Uterus (tissue), 4 donors: ENCODE measurements around the gene LST1. TPM values are rescaled to one million over a fixed set of nuclear protein-coding genes. Genes with fewer than 3 reads are reported as not detected.
"Not testable (repeated sequence)": the region's sequence is repeated elsewhere in the genome, so short reads cannot be mapped to it uniquely, and the experiment has no call there.

Experiments
- DNase-seq, 2 donors: peaks; one replicate each; pipeline ENCODE4 v3.0.0-alpha.2; 2019 to 2020
- H3K27ac ChIP-seq, 2 donors: fragments of 200-600 bp; sonication (generic); 1 replicate in 1 of 2; 2 replicates in 1 of 2; pipeline ENCODE4 v1.5.1; 2016 to 2018
- H3K27me3 ChIP-seq, 2 donors: fragments of 200-600 bp; sonication (generic); one replicate each; pipeline ENCODE4 v1.5.1; 2018 to 2019; ENCODE audit warnings: control low read depth in 1 of 2
- H3K36me3 ChIP-seq, 2 donors: fragments of 200-600 bp; sonication (generic); one replicate each; pipeline ENCODE4 v1.5.1; 2019; ENCODE audit warnings: control low read depth in 1 of 2
- H3K4me1 ChIP-seq, 2 donors: fragments of 200-600 bp; sonication (generic); one replicate each; pipeline ENCODE4 v1.5.1; 2018 to 2019; ENCODE audit warnings: control low read depth in 1 of 2
- H3K4me3 ChIP-seq, 2 donors: fragments of 200-600 bp; sonication (generic); 1 replicate in 1 of 2; 2 replicates in 1 of 2; pipeline ENCODE4 v1.5.1; 2018 to 2019; ENCODE audit warnings: mild to moderate bottlenecking in 1 of 2
- H3K9me3 ChIP-seq, 2 donors: fragments of 200-600 bp; sonication (generic); one replicate each; pipeline ENCODE4 v1.5.1; 2019; ENCODE audit warnings: control low read depth in 1 of 2
- POLR2A ChIP-seq, 2 donors: fragments of 450-650 bp; IDR thresholded peaks; one replicate each; pipeline ENCODE4 v1.6.1; 2016; ENCODE audit warnings: antibody characterized with exemption in 2 of 2, mild to moderate bottlenecking in 1 of 2, moderate library complexity in 1 of 2
- intact Hi-C: fragments of 100-400 bp; cut with DNase I; formaldehyde crosslinking; loops from one replicate; pipeline ENCODE4 v1.15.1; 2023; ENCODE audit warnings: low total_unique reads
- total RNA-seq, 4 donors: library from RNA; depleted of rRNA in 3 of 4; stranded (reverse); fragments of >200 nt in 3 of 4; gene quantifications; one replicate each; pipeline versions ENCODE4 v1.1.0 to v1.2.4, GENCODE V29; 2014 to 2023
- TF ChIP-seq, protein P1 (sequence below), 4 experiments: fragments of 200-600 bp in 2 of 4; fragments of 450-650 bp in 2 of 4; sonication (generic) in 2 of 4; IDR thresholded peaks; one replicate each; pipeline ENCODE4 v1.5.1; 2016 to 2019; ENCODE audit warnings: antibody characterized with exemption in 4 of 4, mild to moderate bottlenecking in 2 of 4, moderate library complexity in 1 of 4
- donor health status: DM: yes; HTN: yes; CAD: no.

The LST1 gene
- total RNA-seq, 4 donors from 2014 or later = 2.6 to 229 (median 3.2) TPM; not detected in 1

DNA sequence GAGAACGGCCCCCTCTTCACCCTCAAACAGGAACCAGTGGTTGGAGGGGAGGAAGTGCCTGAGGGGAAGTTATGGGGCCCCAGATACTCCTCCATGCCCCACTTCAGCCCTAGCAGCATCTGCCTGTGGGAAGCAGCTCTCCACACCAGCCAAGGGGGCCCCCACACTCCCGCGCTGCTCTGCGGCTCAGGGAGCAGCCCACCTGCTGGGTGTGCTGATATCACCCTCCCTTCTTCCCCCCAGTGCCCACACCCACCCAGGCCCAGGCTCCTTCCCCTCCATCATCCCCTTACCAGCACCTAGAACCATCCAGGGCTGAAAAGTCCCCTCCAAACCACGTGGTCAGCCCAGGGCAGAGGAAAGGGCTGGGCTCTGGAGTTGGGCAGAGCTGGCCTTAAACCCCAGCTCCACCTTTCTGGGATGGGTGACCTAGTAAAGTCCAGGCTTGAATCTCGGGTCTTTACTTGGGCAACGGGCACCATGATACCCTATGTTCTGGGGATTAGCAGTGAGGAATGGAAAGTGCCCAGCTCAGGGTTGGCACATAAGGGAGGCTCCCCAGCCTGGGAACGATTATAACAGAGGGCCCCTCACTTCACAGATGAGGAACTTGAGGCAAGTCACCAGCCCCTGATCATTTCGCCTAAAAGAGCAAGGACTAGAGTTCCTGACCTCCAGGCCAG lies 663 bp downstream of the LST1 start:
- Histone ChIP-seq H3K27ac (no peak overlapping the region), H3K9me3 (no peaks in the 10 kb centered on the region), H3K27me3 (no peaks in the 10 kb centered on the region), H3K4me1 (no peaks in the 10 kb centered on the region), H3K4me3 (no peak overlapping the region), H3K36me3 (no peaks in the 10 kb centered on the region)
- DNase-seq = no peak
- TF ChIP-seq POLR2A (IDR thresholded peaks at IDR 0.05) = no peak
- TF ChIP-seq, protein P1, sequence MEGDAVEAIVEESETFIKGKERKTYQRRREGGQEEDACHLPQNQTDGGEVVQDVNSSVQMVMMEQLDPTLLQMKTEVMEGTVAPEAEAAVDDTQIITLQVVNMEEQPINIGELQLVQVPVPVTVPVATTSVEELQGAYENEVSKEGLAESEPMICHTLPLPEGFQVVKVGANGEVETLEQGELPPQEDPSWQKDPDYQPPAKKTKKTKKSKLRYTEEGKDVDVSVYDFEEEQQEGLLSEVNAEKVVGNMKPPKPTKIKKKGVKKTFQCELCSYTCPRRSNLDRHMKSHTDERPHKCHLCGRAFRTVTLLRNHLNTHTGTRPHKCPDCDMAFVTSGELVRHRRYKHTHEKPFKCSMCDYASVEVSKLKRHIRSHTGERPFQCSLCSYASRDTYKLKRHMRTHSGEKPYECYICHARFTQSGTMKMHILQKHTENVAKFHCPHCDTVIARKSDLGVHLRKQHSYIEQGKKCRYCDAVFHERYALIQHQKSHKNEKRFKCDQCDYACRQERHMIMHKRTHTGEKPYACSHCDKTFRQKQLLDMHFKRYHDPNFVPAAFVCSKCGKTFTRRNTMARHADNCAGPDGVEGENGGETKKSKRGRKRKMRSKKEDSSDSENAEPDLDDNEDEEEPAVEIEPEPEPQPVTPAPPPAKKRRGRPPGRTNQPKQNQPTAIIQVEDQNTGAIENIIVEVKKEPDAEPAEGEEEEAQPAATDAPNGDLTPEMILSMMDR (IDR thresholded peaks at IDR 0.05) = no peak
- intact Hi-C loops = no loop called here

DNA sequence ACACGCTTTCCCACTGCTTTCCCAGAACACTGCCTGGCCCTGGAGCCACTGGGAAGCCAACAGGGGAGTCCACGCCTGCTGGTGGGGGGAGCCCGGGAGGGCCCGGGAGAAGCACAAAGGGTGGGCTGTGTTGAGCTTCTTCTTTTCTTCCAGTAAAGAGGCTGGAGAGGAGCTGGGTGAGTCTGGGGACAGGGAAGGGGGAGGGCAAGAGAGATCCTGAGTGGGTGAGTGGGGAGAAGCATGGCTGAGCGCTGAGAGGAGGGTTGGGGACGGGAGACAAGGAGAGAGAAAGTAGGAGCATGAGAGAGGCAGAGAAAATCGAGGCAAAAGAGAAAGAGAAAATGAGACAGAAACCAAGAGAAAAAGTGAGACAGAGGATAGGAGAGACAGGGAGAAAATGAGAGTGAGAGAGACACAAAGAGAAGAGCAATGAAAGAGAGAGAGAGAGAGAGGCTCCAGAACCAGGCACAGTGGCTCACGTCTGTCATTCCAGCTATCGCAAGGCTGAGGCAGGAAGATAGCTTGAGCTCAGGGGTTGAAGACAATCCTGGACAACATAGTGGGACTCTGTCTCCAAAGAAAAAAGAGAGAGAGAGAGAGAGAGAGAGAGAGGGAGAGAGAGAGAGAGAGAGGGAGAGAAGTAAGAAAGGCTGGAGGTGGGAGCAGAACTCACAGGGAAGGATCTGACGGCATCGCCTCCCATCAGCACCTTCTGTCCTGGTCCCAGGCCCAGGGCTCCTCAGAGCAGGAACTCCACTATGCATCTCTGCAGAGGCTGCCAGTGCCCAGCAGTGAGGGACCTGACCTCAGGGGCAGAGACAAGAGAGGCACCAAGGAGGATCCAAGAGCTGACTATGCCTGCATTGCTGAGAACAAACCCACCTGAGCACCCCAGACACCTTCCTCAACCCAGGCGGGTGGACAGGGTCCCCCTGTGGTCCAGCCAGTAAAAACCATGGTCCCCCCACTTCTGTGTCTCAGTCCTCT lies 2.0 kb downstream of the LST1 start:
- DNase-seq = no peak
- intact Hi-C loops = no loop called here
- Histone ChIP-seq H3K27me3 (no peaks in the 10 kb centered on the region), H3K4me1 (no peaks in the 10 kb centered on the region), H3K27ac (no peak overlapping the region), H3K9me3 (no peaks in the 10 kb centered on the region), H3K36me3 (no peaks in the 10 kb centered on the region), H3K4me3 (no peak overlapping the region)
- TF ChIP-seq, protein P1 (IDR thresholded peaks at IDR 0.05) = no peak
- TF ChIP-seq POLR2A (IDR thresholded peaks at IDR 0.05) = no peak

DNA sequence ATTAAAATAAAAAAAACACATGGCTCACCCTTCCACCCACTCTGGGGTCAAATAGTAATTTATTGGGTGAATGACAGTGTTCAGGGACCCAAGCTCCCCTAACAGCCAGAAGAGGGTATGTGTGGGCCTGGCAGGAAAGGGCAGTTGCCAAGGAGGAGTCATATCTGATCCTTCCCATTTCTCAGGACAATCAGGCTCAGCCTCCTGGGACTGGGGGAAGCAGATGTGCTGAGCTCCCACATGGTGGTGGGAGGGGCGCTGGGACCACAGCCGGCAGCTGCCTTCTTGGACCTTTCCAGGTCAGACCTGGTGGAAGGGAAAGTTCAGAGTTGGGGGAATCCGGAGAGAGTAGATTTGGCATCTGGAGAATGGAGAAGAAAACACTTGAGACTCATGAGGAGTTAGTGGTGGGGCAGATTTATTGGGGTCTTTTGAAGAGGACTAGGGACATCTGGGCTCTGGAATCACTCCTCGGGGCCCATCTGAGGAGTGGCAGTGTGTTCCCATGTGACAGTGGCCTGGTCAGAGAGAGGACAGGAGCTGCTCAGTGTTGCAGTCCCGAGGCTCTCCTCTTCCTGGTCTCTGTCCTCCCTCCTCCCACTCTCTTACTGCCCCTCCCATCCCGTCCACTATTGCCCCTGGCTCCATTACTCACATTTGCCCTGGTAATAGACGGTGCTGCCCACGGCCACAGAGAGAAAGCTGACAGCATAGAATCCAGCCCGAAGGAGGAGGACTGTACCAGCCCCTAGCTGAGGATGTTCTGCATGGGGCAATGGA lies 3.0 kb downstream of the LST1 start:
- Histone ChIP-seq H3K4me3 (no peak overlapping the region), H3K4me1 (no peaks in the 10 kb centered on the region), H3K27ac (no peak overlapping the region), H3K27me3 (no peaks in the 10 kb centered on the region), H3K36me3 (no peaks in the 10 kb centered on the region), H3K9me3 (no peaks in the 10 kb centered on the region)
- intact Hi-C loops = no loop called here
- TF ChIP-seq, protein P1 (IDR thresholded peaks at IDR 0.05) = no peak
- TF ChIP-seq POLR2A (IDR thresholded peaks at IDR 0.05) = no peak
- no peak for DNase-seq

DNA sequence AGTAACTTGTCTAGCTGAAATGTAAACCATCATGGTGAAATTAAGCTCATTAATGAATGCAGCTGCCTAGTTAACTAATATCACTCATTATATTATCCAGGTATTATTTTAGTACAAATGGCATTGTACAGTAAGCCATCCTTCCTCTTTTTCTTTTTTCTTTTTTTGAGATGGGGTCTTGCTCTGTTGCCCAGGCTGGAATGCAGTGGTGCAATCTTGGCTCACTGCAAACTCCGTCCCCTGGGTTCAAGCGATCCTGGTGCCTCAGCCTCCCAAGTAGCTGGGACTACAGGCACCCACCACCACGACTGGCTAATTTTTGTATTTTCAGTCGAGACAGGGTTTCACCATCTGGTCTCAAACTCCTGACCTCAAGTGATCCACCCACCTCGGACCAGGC lies 4.6 kb downstream of the LST1 start:
- H3K4me1 ChIP-seq, DNase-seq, H3K36me3 ChIP-seq, H3K27me3 ChIP-seq, intact Hi-C loops, H3K9me3 ChIP-seq, H3K4me3 ChIP-seq, H3K27ac ChIP-seq: not testable (repeated sequence)

DNA sequence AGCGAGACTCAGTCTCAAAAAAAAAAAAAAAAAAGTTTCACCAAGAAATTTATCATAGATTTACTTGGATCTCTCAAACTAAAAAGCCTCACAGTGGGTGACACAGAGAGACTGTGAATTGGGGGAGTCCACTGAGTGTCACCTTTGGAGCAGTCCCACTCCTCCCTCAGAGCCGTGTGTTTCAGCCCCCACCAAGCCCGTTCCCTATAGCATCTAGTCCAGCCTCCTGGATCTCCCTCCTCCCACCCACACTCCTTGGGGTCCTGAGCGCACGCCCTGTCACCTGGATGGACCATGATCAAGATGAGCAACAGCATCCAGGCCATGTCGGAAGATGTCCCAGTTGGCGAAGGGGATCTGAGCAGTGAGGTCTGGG lies 6.3 kb downstream of the LST1 start:
- H3K27ac ChIP-seq = no peak overlapping the region
- no peaks in the 10 kb centered on the region for H3K27me3 ChIP-seq
- no peaks in the 10 kb centered on the region for H3K36me3 ChIP-seq
- intact Hi-C loops = no loop called here
- no peaks in the 10 kb centered on the region for H3K4me1 ChIP-seq
- no peaks in the 10 kb centered on the region for H3K9me3 ChIP-seq
- DNase-seq = no peak
- TF ChIP-seq, protein P1 (IDR thresholded peaks at IDR 0.05) = no peak
- no peak for TF ChIP-seq POLR2A (IDR thresholded peaks at IDR 0.05)
- no peak overlapping the region for H3K4me3 ChIP-seq
